Lower lobe of right lung (tissue), 2 donors: ENCODE results near the gene KRTAP13-4. TPM values are rescaled to one million over a fixed set of nuclear protein-coding genes. Genes with fewer than 3 reads are reported as not detected.

Experiments used
- ATAC-seq, 2 donors: fragments of 200-7000 bp; cut with Tn5 transposase; one replicate each; pipeline ENCODE4 v1.9.1; 2020 to 2022; ENCODE audit warnings: mild to moderate bottlenecking in 2 of 2, moderate library complexity in 2 of 2
- DNase-seq: peaks from one replicate; pipeline ENCODE4 v3.0.0-alpha.2; 2020
- H3K27ac ChIP-seq: fragments of 200-600 bp; one replicate; pipeline ENCODE4 v1.8.0; 2022
- H3K27me3 ChIP-seq: fragments of 200-600 bp; one replicate; pipeline ENCODE4 v1.8.0; 2022; ENCODE audit warnings: low read depth
- H3K36me3 ChIP-seq: fragments of 200-600 bp; one replicate; pipeline ENCODE4 v1.8.0; 2022; ENCODE audit warnings: mild to moderate bottlenecking
- H3K4me1 ChIP-seq: fragments of 200-600 bp; one replicate; pipeline ENCODE4 v1.8.0; 2022
- H3K4me3 ChIP-seq: fragments of 200-600 bp; one replicate; pipeline ENCODE4 v1.8.0; 2022; ENCODE audit warnings: mild to moderate bottlenecking
- H3K9me3 ChIP-seq: fragments of 200-600 bp; one replicate; pipeline ENCODE4 v1.8.0; 2022
- CTCF ChIP-seq: fragments of 200-600 bp; IDR thresholded peaks from one replicate; pipeline ENCODE4 v1.8.0; 2022; ENCODE audit warnings: antibody characterized with exemption, mild to moderate bottlenecking
- intact Hi-C: fragments of 100-400 bp; cut with DNase I; formaldehyde crosslinking; loops from one replicate; pipeline ENCODE4 v1.11.0; 2022
- total RNA-seq: library from RNA; stranded (reverse); fragmentation: NEBNext Ultra II Directional; extraction: Animal tissue kit (Norgen Biotek cat#: 25700); gene quantifications from one replicate; pipeline ENCODE4 v1.2.1, GENCODE V29; 2021
- donor health status: DM: no; HTN: yes; CAD: no; lungs with severe emphysema.

Gene KRTAP13-4
- total RNA-seq, 1 donor from 2014 or later: not detected

- Histone ChIP-seq H3K27ac (no peak within 1 kb of the TSS), H3K36me3 (no peaks in the 10 kb centered on the region), H3K9me3 (no peaks in the 10 kb centered on the region), H3K27me3 (no peaks in the 10 kb centered on the region), H3K4me3 (no peak within 1 kb of the TSS), H3K4me1 (no peaks in the 10 kb centered on the region)
- ATAC-seq (no peak), DNase-seq (no peak)
- intact Hi-C loops: no loop called here
- TF ChIP-seq CTCF: no peak
Measured at GRCh38 chr21:30439975-30440374, 10.0 kb downstream of the KRTAP13-4 start, which contains the start of gene KRTAP15-1. Gene KRTAP15-1, plus strand, starts transcription at chr21:30440275. Its CDS starts 53 bp downstream, at chr21:30440328.

GRCh38 chr21:30443226-30443625, 13.2 kb downstream of the KRTAP13-4 start:
- DNase-seq: no peak
- H3K36me3 ChIP-seq: no peaks in the 10 kb centered on the region
- H3K4me1 ChIP-seq: no peaks in the 10 kb centered on the region
- TF ChIP-seq CTCF: no peak
- H3K27ac ChIP-seq: no peak overlapping the region
- no peaks in the 10 kb centered on the region for H3K27me3 ChIP-seq
- intact Hi-C loops: no loop called here
- ATAC-seq: no peak
- no peak overlapping the region for H3K4me3 ChIP-seq
- H3K9me3 ChIP-seq: no peaks in the 10 kb centered on the region

- DNase-seq (no peak), ATAC-seq (no peak)
- TF ChIP-seq CTCF: no peak
- Histone ChIP-seq H3K9me3 (no peaks in the 10 kb centered on the region), H3K27ac (no peak overlapping the region), H3K27me3 (no peaks in the 10 kb centered on the region), H3K4me3 (no peak overlapping the region), H3K4me1 (no peaks in the 10 kb centered on the region), H3K36me3 (no peaks in the 10 kb centered on the region)
- intact Hi-C loops: no loop called here
Measured at GRCh38 chr21:30444204-30444603, 14.2 kb downstream of the KRTAP13-4 start.

- Histone ChIP-seq H3K36me3 (no peaks in the 10 kb centered on the region), H3K9me3 (no peaks in the 10 kb centered on the region), H3K27ac (no peak overlapping the region), H3K27me3 (no peaks in the 10 kb centered on the region), H3K4me3 (no peak overlapping the region), H3K4me1 (no peaks in the 10 kb centered on the region)
- intact Hi-C loops: no loop called here
- ATAC-seq: no peak
- no peak for DNase-seq
- no peak for TF ChIP-seq CTCF
Measured at GRCh38 chr21:30447056-30447455, 17.0 kb downstream of the KRTAP13-4 start.

- Histone ChIP-seq H3K36me3 (no peaks in the 10 kb centered on the region), H3K27me3 (no peaks in the 10 kb centered on the region), H3K27ac (no peak overlapping the region), H3K4me1 (no peaks in the 10 kb centered on the region), H3K4me3 (no peak overlapping the region), H3K9me3 (no peaks in the 10 kb centered on the region)
- TF ChIP-seq CTCF: no peak
- intact Hi-C loops: no loop called here
- DNase-seq: no peak
- ATAC-seq: no peak
Measured at GRCh38 chr21:30448514-30448913, 18.5 kb downstream of the KRTAP13-4 start.

- no peak for DNase-seq
- no peak for TF ChIP-seq CTCF
- Histone ChIP-seq H3K4me1 (no peaks in the 10 kb centered on the region), H3K9me3 (no peaks in the 10 kb centered on the region), H3K36me3 (no peaks in the 10 kb centered on the region), H3K27ac (no peak overlapping the region), H3K27me3 (no peaks in the 10 kb centered on the region), H3K4me3 (no peak overlapping the region)
- intact Hi-C loops: no loop called here
- no peak for ATAC-seq
Measured at GRCh38 chr21:30463713-30464112, 33.7 kb downstream of the KRTAP13-4 start.
